Neutrophil (primary cell): ENCODE results near the gene MRPS34.
A peak's percentile ranks its signal among the peaks of the same experiment; 100 is the strongest.

Source experiments
- H3K27ac ChIP-seq: fragments of 200-600 bp; sonication (generic); 2 replicates; pipeline ENCODE4 v1.5.1; 2016; ENCODE audit warnings: mild to moderate bottlenecking, moderate library complexity
- H3K27me3 ChIP-seq: fragments of 200-600 bp; sonication (generic); 2 replicates; pipeline ENCODE4 v1.6.0; 2016; ENCODE audit warnings: mild to moderate bottlenecking
- H3K36me3 ChIP-seq: fragments of 200-600 bp; sonication (generic); 2 replicates; pipeline ENCODE4 v1.5.1; 2017
- H3K4me1 ChIP-seq, 2 experiments: fragments of 200-600 bp in 1 of 2; sonication (generic) in 1 of 2; 1 replicate in 1 of 2; 2 replicates in 1 of 2; pipeline versions ENCODE4 v1.5.1 to v1.6.1; 2013 to 2016; ENCODE audit warnings: low read depth in 1 of 2, low read length in 1 of 2, mild to moderate bottlenecking in 1 of 2, moderate library complexity in 1 of 2; ENCODE audit not compliant: control insufficient read depth in 1 of 2, insufficient read depth in 1 of 2
- H3K4me3 ChIP-seq, 2 experiments: fragments of 200-600 bp in 1 of 2; sonication (generic) in 1 of 2; 1 replicate in 1 of 2; 2 replicates in 1 of 2; pipeline ENCODE4 v1.5.1; 2013 to 2016; ENCODE audit warnings: low read depth in 1 of 2, low read length in 1 of 2, mild to moderate bottlenecking in 1 of 2, moderate library complexity in 1 of 2
- H3K9me3 ChIP-seq: fragments of 200-600 bp; sonication (generic); 2 replicates; pipeline ENCODE4 v1.5.1; 2016
- TF ChIP-seq, protein P1 (sequence below): fragments of 200-600 bp; sonication (generic); IDR thresholded peaks from 2 replicates; pipeline ENCODE4 v1.5.1; 2016; ENCODE audit warnings: antibody characterized with exemption

MRPS34 gene

DNA sequence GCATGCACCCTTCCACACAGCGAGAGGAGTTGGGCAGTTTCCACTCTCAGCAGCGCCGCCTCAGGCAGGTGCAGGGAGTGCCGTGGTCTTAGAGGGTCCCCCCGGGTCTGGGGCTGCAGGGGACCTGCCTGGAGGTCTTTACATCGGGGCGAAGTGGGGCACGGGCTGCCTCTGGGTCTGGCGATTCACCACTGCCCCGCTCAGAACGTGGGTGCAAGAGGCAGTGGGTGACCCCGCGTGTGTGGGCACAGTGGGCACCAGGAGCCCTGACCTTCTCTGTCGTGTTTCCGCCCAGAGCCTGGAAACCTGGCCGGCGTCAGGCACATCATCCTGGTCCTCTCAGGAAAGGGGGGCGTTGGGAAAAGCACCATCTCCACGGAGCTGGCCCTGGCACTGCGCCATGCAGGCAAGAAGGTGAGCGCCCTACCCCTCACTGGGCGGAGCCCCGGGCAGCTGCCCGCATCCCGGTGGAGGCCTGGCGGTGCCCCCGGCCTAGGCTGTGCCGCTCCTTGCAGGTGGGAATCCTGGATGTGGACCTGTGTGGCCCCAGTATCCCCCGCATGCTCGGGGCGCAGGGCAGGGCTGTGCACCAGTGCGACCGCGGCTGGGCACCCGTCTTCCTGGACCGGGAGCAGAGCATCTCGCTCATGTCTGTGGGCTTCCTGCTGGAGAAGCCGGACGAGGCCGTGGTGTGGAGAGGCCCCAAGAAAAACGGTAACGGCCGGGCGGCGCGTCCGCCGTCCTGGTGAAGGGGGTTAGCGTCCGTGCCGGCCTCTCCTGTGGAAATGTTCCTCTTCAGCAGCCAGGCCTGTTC, 13.5 kb upstream of the MRPS34 start:
- TF ChIP-seq, protein P1, sequence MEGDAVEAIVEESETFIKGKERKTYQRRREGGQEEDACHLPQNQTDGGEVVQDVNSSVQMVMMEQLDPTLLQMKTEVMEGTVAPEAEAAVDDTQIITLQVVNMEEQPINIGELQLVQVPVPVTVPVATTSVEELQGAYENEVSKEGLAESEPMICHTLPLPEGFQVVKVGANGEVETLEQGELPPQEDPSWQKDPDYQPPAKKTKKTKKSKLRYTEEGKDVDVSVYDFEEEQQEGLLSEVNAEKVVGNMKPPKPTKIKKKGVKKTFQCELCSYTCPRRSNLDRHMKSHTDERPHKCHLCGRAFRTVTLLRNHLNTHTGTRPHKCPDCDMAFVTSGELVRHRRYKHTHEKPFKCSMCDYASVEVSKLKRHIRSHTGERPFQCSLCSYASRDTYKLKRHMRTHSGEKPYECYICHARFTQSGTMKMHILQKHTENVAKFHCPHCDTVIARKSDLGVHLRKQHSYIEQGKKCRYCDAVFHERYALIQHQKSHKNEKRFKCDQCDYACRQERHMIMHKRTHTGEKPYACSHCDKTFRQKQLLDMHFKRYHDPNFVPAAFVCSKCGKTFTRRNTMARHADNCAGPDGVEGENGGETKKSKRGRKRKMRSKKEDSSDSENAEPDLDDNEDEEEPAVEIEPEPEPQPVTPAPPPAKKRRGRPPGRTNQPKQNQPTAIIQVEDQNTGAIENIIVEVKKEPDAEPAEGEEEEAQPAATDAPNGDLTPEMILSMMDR = no peak
- peaks cover 46% of the 10 kb centered on the region for H3K36me3 ChIP-seq
- H3K4me1 ChIP-seq = peaks cover 13 to 17% of the 10 kb centered on the region in 2 experiments
- no peaks in the 10 kb centered on the region for H3K27me3 ChIP-seq
- no peaks in the 10 kb centered on the region for H3K9me3 ChIP-seq
- H3K27ac ChIP-seq = no peak overlapping the region
- no peak overlapping the region for H3K4me3 ChIP-seq

DNA sequence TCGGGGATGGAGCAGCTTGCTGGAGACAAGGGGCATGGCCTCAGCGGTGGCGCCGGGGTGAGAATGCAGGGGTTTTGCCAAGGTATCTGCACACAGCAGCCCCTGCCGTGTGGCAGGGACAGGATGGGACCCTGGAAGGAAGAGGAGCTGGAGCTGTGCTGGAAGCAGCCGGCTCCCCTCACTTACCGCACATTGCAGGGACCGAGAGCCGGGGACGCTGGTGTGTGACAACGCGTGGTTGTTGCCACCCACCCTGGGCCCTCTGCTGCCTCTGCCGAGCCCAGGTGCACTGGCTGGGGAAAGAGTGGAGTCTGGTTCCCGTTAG, 12.9 kb upstream of the MRPS34 start:
- TF ChIP-seq, protein P1 = no peak
- H3K4me3 ChIP-seq = no peak overlapping the region
- no peaks in the 10 kb centered on the region for H3K27me3 ChIP-seq
- no peaks in the 10 kb centered on the region for H3K9me3 ChIP-seq
- H3K36me3 ChIP-seq = peaks cover 46% of the 10 kb centered on the region
- no peak overlapping the region for H3K27ac ChIP-seq
- H3K4me1 ChIP-seq = peaks cover 20 to 23% of the 10 kb centered on the region in 2 experiments

DNA sequence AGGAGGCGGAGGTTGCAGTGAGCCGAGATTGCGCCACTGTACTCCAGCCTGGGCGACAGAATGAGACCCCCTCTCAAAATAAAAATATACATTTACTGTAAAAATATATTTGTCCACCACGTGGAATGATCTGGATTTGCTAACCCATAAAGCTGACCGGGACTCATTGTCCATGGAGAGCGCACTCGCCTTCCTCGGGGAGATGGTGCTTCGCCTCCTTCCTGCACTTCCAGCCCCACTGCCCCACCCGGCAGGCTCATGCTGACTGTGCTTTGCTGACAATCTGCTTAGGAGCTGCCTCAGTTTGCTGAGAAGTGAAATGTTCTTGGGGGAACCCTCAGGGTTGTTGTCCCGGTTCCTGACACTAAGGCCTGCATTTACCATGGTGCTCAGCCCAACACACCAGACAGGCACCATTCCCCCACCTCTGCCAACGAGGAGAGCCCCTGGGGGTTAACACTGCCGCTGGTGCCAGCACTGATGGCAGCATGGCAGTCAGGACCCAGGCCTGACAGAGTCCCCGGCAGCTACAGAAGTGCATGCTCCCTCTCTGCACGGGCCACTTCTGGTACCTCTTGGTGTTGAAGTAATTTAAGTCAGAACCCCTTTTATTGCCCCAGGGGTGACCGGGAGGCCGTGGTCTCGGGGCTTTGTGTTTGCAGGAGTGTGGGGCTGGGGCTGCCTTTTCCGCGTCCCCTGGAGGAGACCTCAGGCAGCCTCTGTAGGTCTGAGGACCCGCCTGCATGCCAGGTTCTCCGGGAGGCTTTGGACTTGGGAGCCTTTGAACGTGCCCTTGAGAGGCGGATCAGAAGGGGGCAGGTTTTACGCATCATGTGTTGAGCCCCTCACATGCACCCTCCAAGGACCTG, 12.3 kb upstream of the MRPS34 start:
- TF ChIP-seq, protein P1 = no peak
- no peaks in the 10 kb centered on the region for H3K9me3 ChIP-seq
- no peak overlapping the region for H3K27ac ChIP-seq
- no peaks in the 10 kb centered on the region for H3K27me3 ChIP-seq
- peaks cover 46% of the 10 kb centered on the region for H3K36me3 ChIP-seq
- no peak overlapping the region for H3K4me3 ChIP-seq
- peaks cover 23 to 26% of the 10 kb centered on the region in 2 experiments for H3K4me1 ChIP-seq

DNA sequence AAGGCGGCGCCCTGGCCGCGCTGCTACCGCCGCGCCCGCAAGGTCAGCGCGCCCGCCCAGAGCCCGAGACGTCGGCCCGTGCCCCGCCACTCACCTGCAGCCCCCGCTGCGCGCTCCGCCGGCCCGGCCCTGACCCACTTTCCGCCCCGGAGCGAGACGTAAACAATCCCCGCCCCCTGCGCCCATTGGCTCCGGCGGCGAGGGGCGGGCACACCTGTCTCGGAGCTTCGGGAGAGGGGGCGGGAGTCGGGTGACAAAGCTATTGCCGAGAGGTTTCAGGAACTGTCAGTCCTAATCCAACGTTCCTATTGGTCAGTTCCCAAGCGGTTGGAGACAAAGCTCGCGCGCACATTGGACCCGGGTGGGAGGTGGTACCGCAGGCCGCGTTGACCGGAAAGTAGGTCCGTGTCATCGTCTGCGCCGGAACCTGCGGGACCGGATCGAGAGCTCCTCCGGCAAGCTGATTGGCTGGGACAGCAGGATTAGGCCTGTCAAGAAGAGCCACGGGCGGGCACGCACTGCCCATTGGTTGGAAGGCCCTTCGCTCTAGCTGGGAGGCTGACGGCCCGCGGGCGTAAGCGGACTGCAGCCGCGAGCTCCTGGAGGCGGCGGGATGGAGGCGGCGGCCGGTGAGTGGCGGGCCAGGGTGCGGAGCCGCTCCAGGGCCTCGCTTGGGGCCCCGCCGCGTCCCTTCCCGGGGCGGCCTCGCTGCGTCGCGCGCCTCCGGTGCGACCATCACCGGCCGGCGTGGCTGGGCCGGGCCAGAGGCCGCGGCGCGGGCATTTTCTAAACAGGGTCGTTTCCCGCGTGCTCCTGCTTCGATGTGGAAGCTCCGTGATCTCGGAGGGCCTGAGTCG, 9.7 kb upstream of the MRPS34 start, which contains the start of the genes NUBP2 and SPSB3:
Gene NUBP2 (plus strand): TSS at position 553 of the 857 bp plus-strand sequence. CDS start 61 bp downstream, at position 614.
Gene SPSB3 (minus strand): TSS at position 164 of the 857 bp plus-strand sequence. CDS start 1,088 bp downstream, outside the sequence.
- TF ChIP-seq, protein P1 = peak; percentile 48
- peak within 1 kb of the TSS; percentile 75 to 77 for H3K4me3 ChIP-seq
- peaks cover 47% of the 10 kb centered on the region for H3K36me3 ChIP-seq
- no peaks in the 10 kb centered on the region for H3K27me3 ChIP-seq
- H3K4me1 ChIP-seq = peaks cover 23 to 26% of the 10 kb centered on the region in 2 experiments
- H3K9me3 ChIP-seq = no peaks in the 10 kb centered on the region
- peak within 1 kb of the TSS; percentile 94 for H3K27ac ChIP-seq
